ENCODE results near the gene FSCN2. TPM values are rescaled to one million over a fixed set of nuclear protein-coding genes. Genes with fewer than 3 reads are reported as not detected.

The FSCN2 gene
- total RNA-seq, 2 donors from 2014 or later = 1.0 to 1.8 TPM

DNA sequence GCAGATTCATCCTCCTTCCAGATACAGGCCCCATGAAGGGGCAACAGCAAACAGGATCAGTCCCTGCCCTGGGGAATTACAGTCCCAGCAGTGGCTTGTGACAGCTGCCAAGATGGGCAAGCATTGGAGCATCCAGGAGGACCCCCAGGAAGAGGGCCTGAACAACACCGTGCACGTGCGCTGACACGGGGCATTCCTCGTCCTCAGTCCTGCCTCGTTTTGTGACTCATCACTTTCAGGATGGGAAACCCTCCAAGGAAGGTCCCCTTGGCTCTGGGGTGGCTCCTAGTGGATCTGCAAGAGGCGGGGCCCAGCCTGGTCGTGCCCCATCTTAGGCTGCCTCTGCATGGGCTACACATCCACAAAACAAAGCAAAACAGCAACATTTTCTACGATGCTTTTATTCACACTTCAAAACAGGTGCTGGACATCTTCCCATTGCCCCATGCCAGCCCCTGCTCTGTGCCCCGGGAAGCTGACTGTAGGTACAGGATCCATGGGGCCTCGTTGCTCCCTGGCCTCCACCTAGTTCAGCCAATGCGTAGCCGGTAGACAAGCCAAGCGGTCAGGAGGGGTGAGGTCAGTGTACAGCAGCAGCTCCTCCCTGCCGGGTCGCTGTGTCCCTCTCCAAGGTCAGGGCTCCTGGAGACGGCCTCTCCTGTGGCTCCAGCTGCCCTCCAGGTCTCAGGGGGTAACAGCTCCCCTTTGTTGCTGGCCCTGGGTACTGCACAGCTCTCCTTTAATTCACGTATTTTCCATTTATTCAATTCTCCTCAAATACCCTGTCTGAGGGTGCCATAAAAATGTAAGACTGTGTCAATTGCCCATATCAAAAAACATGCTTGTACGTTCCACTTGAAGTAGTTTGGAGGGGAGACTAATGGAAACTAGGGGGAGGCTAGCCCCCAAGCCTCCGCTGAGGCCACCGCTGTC, 47.8 kb upstream of the FSCN2 start:
- Histone ChIP-seq H3K9ac (ENCODE audit: extremely low read depth, low read length, poor library complexity, severe bottlenecking) (no peak overlapping the region), H3K36me3 (ENCODE audit: control insufficient read depth, insufficient read depth, low read length) (no peaks in the 10 kb centered on the region), H3K27ac (ENCODE audit: low read depth, low read length) (no peak overlapping the region), H3K27me3 (ENCODE audit: control insufficient read depth, insufficient read depth, low read length, poor library complexity, severe bottlenecking) (peaks cover 34% of the 10 kb centered on the region), H3K4me3 (ENCODE audit: low read length) (no peak overlapping the region), H3K4me1 (ENCODE audit: control insufficient read depth, insufficient read depth, low read length) (peaks cover 14% of the 10 kb centered on the region), H3K9me3 (ENCODE audit: control insufficient read depth, low read length) (no peaks in the 10 kb centered on the region)
- WGBS, 2 experiments (ENCODE audit: insufficient coverage in 1 of 2, insufficient read length in 1 of 2) = 80 to 90% methylated on average over 19 to 21 of the region's 21 CpGs
- H3K4me1 Mint-ChIP-seq = peaks cover 7% of the 10 kb centered on the region
- H3K27ac Mint-ChIP-seq = no peak overlapping the region
- H3K36me3 Mint-ChIP-seq (ENCODE audit: low read depth) = no peaks in the 10 kb centered on the region
- no peak for DNase-seq
- TF ChIP-seq, protein P1, sequence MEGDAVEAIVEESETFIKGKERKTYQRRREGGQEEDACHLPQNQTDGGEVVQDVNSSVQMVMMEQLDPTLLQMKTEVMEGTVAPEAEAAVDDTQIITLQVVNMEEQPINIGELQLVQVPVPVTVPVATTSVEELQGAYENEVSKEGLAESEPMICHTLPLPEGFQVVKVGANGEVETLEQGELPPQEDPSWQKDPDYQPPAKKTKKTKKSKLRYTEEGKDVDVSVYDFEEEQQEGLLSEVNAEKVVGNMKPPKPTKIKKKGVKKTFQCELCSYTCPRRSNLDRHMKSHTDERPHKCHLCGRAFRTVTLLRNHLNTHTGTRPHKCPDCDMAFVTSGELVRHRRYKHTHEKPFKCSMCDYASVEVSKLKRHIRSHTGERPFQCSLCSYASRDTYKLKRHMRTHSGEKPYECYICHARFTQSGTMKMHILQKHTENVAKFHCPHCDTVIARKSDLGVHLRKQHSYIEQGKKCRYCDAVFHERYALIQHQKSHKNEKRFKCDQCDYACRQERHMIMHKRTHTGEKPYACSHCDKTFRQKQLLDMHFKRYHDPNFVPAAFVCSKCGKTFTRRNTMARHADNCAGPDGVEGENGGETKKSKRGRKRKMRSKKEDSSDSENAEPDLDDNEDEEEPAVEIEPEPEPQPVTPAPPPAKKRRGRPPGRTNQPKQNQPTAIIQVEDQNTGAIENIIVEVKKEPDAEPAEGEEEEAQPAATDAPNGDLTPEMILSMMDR (conservative IDR thresholded peaks at IDR 0.05) = no peak
- H3K4me3 Mint-ChIP-seq = no peak overlapping the region
- peaks cover 3% of the 10 kb centered on the region for H3K9me3 Mint-ChIP-seq
- peaks cover 49% of the 10 kb centered on the region for H3K27me3 Mint-ChIP-seq (ENCODE audit: insufficient read depth)

DNA sequence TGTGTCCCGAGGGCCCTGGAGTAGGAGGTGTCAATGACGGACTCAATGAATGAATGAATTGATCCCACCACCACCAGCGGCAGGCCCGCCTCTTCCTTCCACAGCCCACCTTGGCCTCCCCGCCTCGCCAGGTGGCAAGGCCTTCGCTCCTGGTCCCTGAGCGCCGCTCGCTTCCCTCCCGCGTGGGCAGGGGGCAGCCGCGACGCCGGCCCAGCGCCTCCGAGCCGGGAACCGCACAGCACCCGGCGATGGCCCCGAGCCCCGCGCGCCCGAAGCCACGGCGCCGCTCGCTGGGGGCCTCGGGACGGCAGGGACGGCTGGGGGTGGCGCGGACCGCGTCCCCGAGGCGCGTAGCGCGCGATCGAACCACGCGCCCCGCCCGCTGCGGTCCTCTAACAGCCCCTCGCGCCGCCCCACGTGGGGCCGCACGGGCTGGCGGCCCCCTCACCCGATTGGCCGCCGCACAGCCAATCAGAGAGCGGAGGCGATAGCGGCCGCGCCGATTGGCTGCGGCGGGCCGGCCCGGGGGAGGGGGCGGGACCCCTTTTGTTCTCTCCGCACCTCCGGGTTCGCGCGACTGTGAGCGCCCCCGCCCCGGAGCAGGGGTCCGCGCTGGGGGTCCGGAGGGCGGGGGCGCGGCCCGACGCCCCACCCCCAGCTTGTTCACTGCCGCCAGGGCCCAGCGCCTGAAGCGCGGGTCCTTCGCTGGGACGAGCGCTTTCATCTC, 46.9 kb upstream of the FSCN2 start:
- Histone ChIP-seq H3K9me3 (ENCODE audit: control insufficient read depth, low read length) (no peaks in the 10 kb centered on the region), H3K27ac (ENCODE audit: low read depth, low read length) (no peak overlapping the region), H3K9ac (ENCODE audit: extremely low read depth, low read length, poor library complexity, severe bottlenecking) (no peak overlapping the region), H3K36me3 (ENCODE audit: control insufficient read depth, insufficient read depth, low read length) (no peaks in the 10 kb centered on the region), H3K4me3 (ENCODE audit: low read length) (no peak overlapping the region), H3K27me3 (ENCODE audit: control insufficient read depth, insufficient read depth, low read length, poor library complexity, severe bottlenecking) (peaks cover 34% of the 10 kb centered on the region), H3K4me1 (ENCODE audit: control insufficient read depth, insufficient read depth, low read length) (peaks cover 14% of the 10 kb centered on the region)
- H3K27me3 Mint-ChIP-seq (ENCODE audit: insufficient read depth) = peaks cover 49% of the 10 kb centered on the region
- peak; percentile 81 for DNase-seq
- H3K9me3 Mint-ChIP-seq = peaks cover 3% of the 10 kb centered on the region
- WGBS, 2 experiments (ENCODE audit: insufficient coverage in 1 of 2, insufficient read length in 1 of 2) = 10 to 47% methylated on average over 21 to 94 of the region's 94 CpGs
- peaks cover 7% of the 10 kb centered on the region for H3K4me1 Mint-ChIP-seq
- no peak overlapping the region for H3K27ac Mint-ChIP-seq
- H3K36me3 Mint-ChIP-seq (ENCODE audit: low read depth) = no peaks in the 10 kb centered on the region
- peak overlapping the region; percentile 24 for H3K4me3 Mint-ChIP-seq
- TF ChIP-seq, protein P1 (conservative IDR thresholded peaks at IDR 0.05) = no peak

DNA sequence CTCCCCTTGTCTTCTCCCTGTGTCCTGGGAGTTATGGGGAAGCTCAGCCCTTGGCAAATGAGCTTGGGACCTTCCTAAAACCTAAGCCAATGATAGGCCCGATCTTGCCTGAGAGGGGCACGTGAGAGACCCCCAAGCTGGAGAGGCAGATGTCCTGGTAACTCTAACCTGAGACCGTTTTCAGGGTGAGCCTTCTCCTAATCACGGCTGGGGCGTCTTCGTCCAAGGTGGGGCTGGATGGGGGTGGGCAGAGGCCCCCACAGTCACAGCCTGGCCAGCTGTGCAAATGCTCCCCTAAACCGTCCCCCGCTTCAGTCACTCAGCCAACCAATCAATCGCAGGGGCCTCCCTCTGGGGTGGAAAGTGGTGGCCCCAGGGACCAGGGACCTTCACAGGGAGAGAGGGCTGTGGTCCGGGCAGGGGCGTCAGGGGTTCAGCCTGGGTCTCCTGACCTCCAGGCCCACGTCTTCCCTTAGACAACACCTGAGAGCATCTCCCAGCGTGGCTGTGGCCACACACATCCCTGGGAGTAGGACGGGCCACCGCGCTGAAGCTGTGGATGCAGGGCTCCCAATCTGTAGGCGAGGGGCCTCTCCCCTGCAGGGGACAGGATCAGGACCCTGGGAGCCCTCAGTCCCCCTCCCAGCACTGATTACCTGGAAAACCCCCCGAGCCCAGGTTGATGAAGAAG, 46.2 kb upstream of the FSCN2 start:
- no peaks in the 10 kb centered on the region for H3K36me3 Mint-ChIP-seq (ENCODE audit: low read depth)
- Histone ChIP-seq H3K9ac (ENCODE audit: extremely low read depth, low read length, poor library complexity, severe bottlenecking) (no peak overlapping the region), H3K27ac (ENCODE audit: low read depth, low read length) (no peak overlapping the region), H3K9me3 (ENCODE audit: control insufficient read depth, low read length) (no peaks in the 10 kb centered on the region), H3K27me3 (ENCODE audit: control insufficient read depth, insufficient read depth, low read length, poor library complexity, severe bottlenecking) (peaks cover 38% of the 10 kb centered on the region), H3K36me3 (ENCODE audit: control insufficient read depth, insufficient read depth, low read length) (no peaks in the 10 kb centered on the region), H3K4me3 (ENCODE audit: low read length) (no peak overlapping the region), H3K4me1 (ENCODE audit: control insufficient read depth, insufficient read depth, low read length) (peaks cover 14% of the 10 kb centered on the region)
- H3K4me3 Mint-ChIP-seq = peak overlapping the region; percentile 24
- WGBS, 2 experiments (ENCODE audit: insufficient coverage in 1 of 2, insufficient read length in 1 of 2) = 85 to 89% methylated on average over 13 to 18 of the region's 18 CpGs
- H3K9me3 Mint-ChIP-seq = peaks cover 3% of the 10 kb centered on the region
- no peak overlapping the region for H3K27ac Mint-ChIP-seq
- peaks cover 52% of the 10 kb centered on the region for H3K27me3 Mint-ChIP-seq (ENCODE audit: insufficient read depth)
- TF ChIP-seq, protein P1 (conservative IDR thresholded peaks at IDR 0.05) = no peak
- no peak for DNase-seq
- peaks cover 7% of the 10 kb centered on the region for H3K4me1 Mint-ChIP-seq

All from endodermal cell (in vitro differentiated cells).